Esophagus muscularis mucosa (tissue), 4 donors: ENCODE results near the gene ATP9A. TPM values are rescaled to one million over a fixed set of nuclear protein-coding genes. Genes with fewer than 3 reads are reported as not detected.

Experiments used
- DNase-seq: peaks from one replicate; pipeline ENCODE4 v3.0.0-alpha.2; 2017; ENCODE audit errors: extremely low spot score
- H3K27ac ChIP-seq, 4 donors: fragments of 200-600 bp; sonication (generic); replicated peaks in 1 of 4; 1 replicate in 3 of 4; 2 replicates in 1 of 4; pipeline ENCODE4 v1.5.1; 2016 to 2019; ENCODE audit warnings: mild to moderate bottlenecking in 1 of 4
- H3K27me3 ChIP-seq, 4 donors: fragments of 200-600 bp; sonication (generic); one replicate each; pipeline versions ENCODE4 v1.5.1 to v1.6.0; 2016 to 2019
- H3K36me3 ChIP-seq, 4 donors: fragments of 200-600 bp; sonication (generic); one replicate each; pipeline ENCODE4 v1.5.1; 2016 to 2019
- H3K4me1 ChIP-seq, 4 donors: fragments of 200-600 bp; sonication (generic); one replicate each; pipeline ENCODE4 v1.5.1; 2016 to 2019
- H3K4me3 ChIP-seq, 4 donors: fragments of 200-600 bp; sonication (generic); 1 replicate in 2 of 4; 2 replicates in 2 of 4; pipeline ENCODE4 v1.5.1; 2016 to 2019; ENCODE audit warnings: mild to moderate bottlenecking in 4 of 4, moderate library complexity in 1 of 4
- H3K9me3 ChIP-seq, 4 donors: fragments of 200-600 bp; sonication (generic); 1 replicate in 3 of 4; 2 replicates in 1 of 4; pipeline ENCODE4 v1.5.1; 2016 to 2019
- CTCF ChIP-seq, 3 experiments: fragments of 200-600 bp in 2 of 3; fragments of 450-650 bp in 1 of 3; sonication (generic) in 2 of 3; IDR thresholded peaks; one replicate each; pipeline ENCODE4 v1.5.1; 2017 to 2019; ENCODE audit warnings: antibody characterized with exemption in 3 of 3, mild to moderate bottlenecking in 2 of 3, moderate library complexity in 1 of 3
- EP300 ChIP-seq: sonication (generic); formaldehyde crosslinking; IDR thresholded peaks from one replicate; pipeline ENCODE4 v1.6.1; 2017; ENCODE audit warnings: antibody characterized with exemption
- POLR2A ChIP-seq: fragments of 450-650 bp; IDR thresholded peaks from one replicate; pipeline ENCODE4 v1.6.1; 2017; ENCODE audit warnings: antibody characterized with exemption, moderate library complexity, mild to moderate bottlenecking, low read depth
- POLR2AphosphoS5 ChIP-seq, 2 donors: sonication (generic); formaldehyde crosslinking; IDR thresholded peaks; one replicate each; pipeline ENCODE4 v1.6.1; 2017; ENCODE audit warnings: antibody characterized with exemption in 2 of 2
- WGBS: methylation state at CpG from one replicate; pipeline ENCODE4 v1.1.5; 2018; 5-methylcytosine and 5-hydroxymethylcytosine counted together
- intact Hi-C: fragments of 100-400 bp; cut with DNase I; formaldehyde crosslinking; loops from one replicate; pipeline ENCODE4 v1.15.1; 2023
- total RNA-seq, 4 donors: library from RNA; depleted of rRNA; stranded (reverse); fragments of >200 nt; gene quantifications; one replicate each; pipeline versions ENCODE4 v1.1.0 to v1.2.1, GENCODE V29; 2016

Gene ATP9A
- total RNA-seq, 4 donors from 2014 or later: 44.4 to 70.9 (median 56.0) TPM

- TF ChIP-seq POLR2A: no peak
- no peak for TF ChIP-seq EP300
- TF ChIP-seq CTCF (IDR thresholded peaks at IDR 0.05): no peak
- no peak for TF ChIP-seq POLR2AphosphoS5 (IDR thresholded peaks at IDR 0.05)
- H3K27ac ChIP-seq: no peak overlapping the region
- peaks cover 0 to 3% (median 2%) of the 10 kb centered on the region in 4 donors for H3K4me1 ChIP-seq
- intact Hi-C loops: no loop called here
- H3K4me3 ChIP-seq: no peak overlapping the region
- no peak for DNase-seq
- 78% methylated on average over 8 of the region's 8 CpGs for WGBS
- peaks cover 0 to 4% (median 0%) of the 10 kb centered on the region in 4 donors for H3K9me3 ChIP-seq
- H3K36me3 ChIP-seq: no peaks in the 10 kb centered on the region
- no peaks in the 10 kb centered on the region for H3K27me3 ChIP-seq
Observed at GRCh38 chr20:51579137-51579536, 189.1 kb downstream of the ATP9A start.

- DNase-seq: no peak
- Histone ChIP-seq H3K9me3 (peaks cover 0 to 4% (median 0%) of the 10 kb centered on the region in 4 donors), H3K4me3 (no peak overlapping the region), H3K4me1 (peaks cover 6 to 13% (median 12%) of the 10 kb centered on the region in 4 donors), H3K27me3 (no peaks in the 10 kb centered on the region), H3K27ac (no peak overlapping the region), H3K36me3 (no peaks in the 10 kb centered on the region)
- TF ChIP-seq EP300 (no peak), POLR2AphosphoS5 (IDR thresholded peaks at IDR 0.05) (no peak), CTCF (IDR thresholded peaks at IDR 0.05) (no peak), POLR2A (no peak)
- intact Hi-C loops: no loop called here
- WGBS: 84% methylated on average over 2 of the region's 2 CpGs
Observed at GRCh38 chr20:51578145-51578459, 190.1 kb downstream of the ATP9A start.

GRCh38 chr20:51577432-51578144 lies 190.6 kb downstream of the ATP9A start:
- WGBS: 94% methylated on average over 11 of the region's 11 CpGs
- intact Hi-C loops: no loop called here

GRCh38 chr20:51575486-51575885 lies 192.7 kb downstream of the ATP9A start:
- H3K4me3 ChIP-seq: no peak overlapping the region
- DNase-seq: no peak
- 96% methylated on average over 3 of the region's 3 CpGs for WGBS
- H3K27ac ChIP-seq: no peak overlapping the region
- H3K36me3 ChIP-seq: no peaks in the 10 kb centered on the region
- intact Hi-C loops: no loop called here
- peaks cover 12 to 33% (median 27%) of the 10 kb centered on the region in 4 donors for H3K4me1 ChIP-seq
- H3K9me3 ChIP-seq: peaks cover 0 to 4% (median 0%) of the 10 kb centered on the region in 4 donors
- TF ChIP-seq CTCF (IDR thresholded peaks at IDR 0.05) (no peak), POLR2A (no peak), EP300 (no peak), POLR2AphosphoS5 (IDR thresholded peaks at IDR 0.05) (no peak)
- H3K27me3 ChIP-seq: no peaks in the 10 kb centered on the region

More at GRCh38 chr20:51577432-51578144, 190.6 kb downstream of the ATP9A start:
- Histone ChIP-seq H3K27ac (no peak overlapping the region), H3K27me3 (no peaks in the 10 kb centered on the region), H3K4me3 (no peak overlapping the region), H3K4me1 (peaks cover 6 to 17% (median 17%) of the 10 kb centered on the region in 4 donors), H3K36me3 (no peaks in the 10 kb centered on the region), H3K9me3 (peaks cover 0 to 4% (median 0%) of the 10 kb centered on the region in 4 donors)
- no peak for TF ChIP-seq CTCF (IDR thresholded peaks at IDR 0.05)
- no peak for TF ChIP-seq POLR2AphosphoS5 (IDR thresholded peaks at IDR 0.05)
- no peak for DNase-seq
